SU-DHL-6 (cell line): ENCODE measurements around the gene PFKL.

Experiments
- CTCF ChIP-seq: fragments of 200-600 bp; sonication (generic); IDR thresholded peaks from one replicate; pipeline ENCODE4 v1.5.1; 2017; ENCODE audit warnings: antibody characterized with exemption, mild to moderate bottlenecking, low read length, moderate library complexity; ENCODE audit not compliant: insufficient read depth, poor library complexity, severe bottlenecking
- EZH2phosphoT487 ChIP-seq: fragments of 200-600 bp; sonication (generic), shearing (Covaris generic); conservative IDR thresholded peaks from 2 replicates; pipeline ENCODE4 v1.6.1; 2018; ENCODE audit warnings: mild to moderate bottlenecking, antibody characterized with exemption, low read length, moderate library complexity, mixed read lengths

- no peak for TF ChIP-seq CTCF
- no peak for TF ChIP-seq EZH2phosphoT487
Measured at GRCh38 chr21:44363278-44363677, 63.4 kb downstream of the PFKL start.
